SK-N-SH (cell line): ENCODE results near the gene ZNF550. TPM values are rescaled to one million over a fixed set of nuclear protein-coding genes. Genes with fewer than 3 reads are reported as not detected.
A peak's percentile ranks its signal among the peaks of the same experiment; 100 is the strongest.

ENCODE experiments used
- CTCF ChIA-PET: fragments of 300-600, 350-600 bp; formaldehyde crosslinking; extraction: SDS; loops from one replicate; lab custom pipeline; 2021; lab: Yijun Ruan, JAX
- POLR2A ChIA-PET: fragments of 350-600 bp; sonication (Branson Sonifier 250); formaldehyde crosslinking; extraction: SDS; loops from one replicate; lab custom pipeline; 2020; ENCODE audit warnings: antibody characterized with exemption, inconsistent platforms; lab: Yijun Ruan, JAX
- DNase-seq: peaks from one replicate; pipeline ENCODE4 v3.0.0; 2012
- H2AFZ ChIP-seq: fragments of 200-600 bp; sonication (generic); 2 replicates; pipeline ENCODE4 v1.8.1; 2016; ENCODE audit warnings: antibody characterized with exemption, mild to moderate bottlenecking, low read depth
- H3F3A ChIP-seq: fragments of 200-600 bp; sonication (generic); replicated peaks from 2 replicates; pipeline ENCODE3; 2016; ENCODE audit warnings: antibody characterized with exemption, mild to moderate bottlenecking; ENCODE audit not compliant: insufficient read depth
- H3K27ac ChIP-seq, 2 experiments: fragments of 200-500 bp in 1 of 2; fragments of 200-600 bp in 1 of 2; sonication (Bioruptor generic) in 1 of 2; sonication (generic), shearing (Covaris generic) in 1 of 2; 2 replicates each; pipeline versions ENCODE4 v1.5.1 to v1.6.1; 2014 to 2016; ENCODE audit warnings: low read depth in 2 of 2, inconsistent platforms in 1 of 2, low read length in 1 of 2, mild to moderate bottlenecking in 1 of 2, mixed read lengths in 1 of 2
- H3K27me3 ChIP-seq: fragments of 200-600 bp; sonication (generic), shearing (Covaris generic); 2 replicates; pipeline ENCODE4 v1.6.1; 2016; ENCODE audit warnings: mixed run types; ENCODE audit not compliant: insufficient read depth
- H3K36me3 ChIP-seq, 2 experiments: fragments of 200-500 bp in 1 of 2; fragments of 200-600 bp in 1 of 2; sonication (Bioruptor generic) in 1 of 2; sonication (generic) in 1 of 2; replicated peaks in 1 of 2; 2 replicates each; pipeline versions ENCODE3 to v1.5.1; 2014 to 2016; ENCODE audit warnings: low read length in 1 of 2, mild to moderate bottlenecking in 1 of 2; ENCODE audit not compliant: insufficient read depth in 2 of 2, control insufficient read depth in 1 of 2
- H3K4me1 ChIP-seq, 2 experiments: fragments of 200-500 bp in 1 of 2; fragments of 200-600 bp in 1 of 2; sonication (Bioruptor generic) in 1 of 2; sonication (generic), shearing (Covaris generic) in 1 of 2; 2 replicates each; pipeline versions ENCODE4 v1.5.1 to v1.6.1; 2014 to 2016; ENCODE audit warnings: low read depth in 1 of 2, low read length in 1 of 2, mixed run types in 1 of 2; ENCODE audit not compliant: insufficient read depth in 2 of 2, control insufficient read depth in 1 of 2
- H3K4me2 ChIP-seq: fragments of 200-600 bp; sonication (generic), shearing (Covaris generic); 2 replicates; pipeline ENCODE4 v1.6.1; 2017; ENCODE audit warnings: mixed run types
- H3K4me3 ChIP-seq, 2 experiments: fragments of 200-500 bp in 1 of 2; fragments of 200-600 bp in 1 of 2; sonication (Bioruptor generic) in 1 of 2; sonication (generic), shearing (Covaris generic) in 1 of 2; 2 replicates each; pipeline versions ENCODE4 v1.5.1 to v1.8.1; 2014 to 2016; ENCODE audit warnings: low read depth in 2 of 2, inconsistent platforms in 1 of 2, low read length in 1 of 2, mild to moderate bottlenecking in 1 of 2, mixed read lengths in 1 of 2, moderate library complexity in 1 of 2
- H3K79me2 ChIP-seq: fragments of 200-600 bp; sonication (generic); 2 replicates; pipeline ENCODE4 v1.8.1; 2017; ENCODE audit warnings: mild to moderate bottlenecking; ENCODE audit not compliant: insufficient read depth
- H3K9ac ChIP-seq: fragments of 200-600 bp; sonication (generic); 2 replicates; pipeline ENCODE4 v1.6.1; 2017; ENCODE audit warnings: mixed run types
- H3K9me2 ChIP-seq: fragments of 200-600 bp; sonication (generic); 2 replicates; pipeline ENCODE4 v1.6.1; 2017; ENCODE audit warnings: mixed run types
- H3K9me3 ChIP-seq: fragments of 200-600 bp; sonication (generic); 2 replicates; pipeline ENCODE4 v1.6.1; 2017; ENCODE audit warnings: mixed run types, mild to moderate bottlenecking, moderate library complexity
- H4K20me1 ChIP-seq: fragments of 200-600 bp; sonication (generic); 2 replicates; pipeline ENCODE4 v1.6.1; 2017; ENCODE audit warnings: mild to moderate bottlenecking, mixed run types; ENCODE audit not compliant: insufficient read depth
- CHD2 ChIP-seq: fragments of 150-350 bp; IDR thresholded peaks from 2 replicates; pipeline ENCODE4 v1.6.1; 2018; ENCODE audit warnings: low read length; ENCODE audit not compliant: partially characterized antibody
- CTCF ChIP-seq: fragments of 200-600 bp; sonication (generic); IDR thresholded peaks from 2 replicates; pipeline ENCODE4 v1.6.1; 2017; ENCODE audit warnings: antibody characterized with exemption, mild to moderate bottlenecking, moderate library complexity
- ELF1 ChIP-seq: IDR thresholded peaks from 2 replicates; pipeline ENCODE4 v1.4.0; 2012
- FOXJ3 ChIP-seq: sonication (generic); formaldehyde crosslinking; IDR thresholded peaks from 2 replicates; pipeline ENCODE4 v1.5.1; 2020; ENCODE audit warnings: mild to moderate bottlenecking, missing genetic modification reagents
- GABPA ChIP-seq: IDR thresholded peaks from 2 replicates; pipeline ENCODE4 v1.4.0; 2012; ENCODE audit warnings: low read depth, mild to moderate bottlenecking
- JUND ChIP-seq: IDR thresholded peaks from 2 replicates; pipeline ENCODE4 v1.4.0; 2012
- MAX ChIP-seq: IDR thresholded peaks from 2 replicates; pipeline ENCODE4 v1.4.0; 2012; ENCODE audit warnings: low read depth
- MXI1 ChIP-seq: IDR thresholded peaks from 2 replicates; pipeline ENCODE4 v1.6.1; 2012; ENCODE audit warnings: mild to moderate bottlenecking, low read depth, low read length, improper control_type of control experiment
- NFIC ChIP-seq: IDR thresholded peaks from 2 replicates; pipeline ENCODE4 v1.4.0; 2012; ENCODE audit warnings: borderline replicate concordance
- PBX3 ChIP-seq: IDR thresholded peaks from 2 replicates; pipeline ENCODE4; 2012
- POLR2AphosphoS5 ChIP-seq: IDR thresholded peaks from 2 replicates; pipeline ENCODE4 v1.6.1; 2012; ENCODE audit warnings: low read depth, low read length
- RXRA ChIP-seq: IDR thresholded peaks from 2 replicates; pipeline ENCODE4 v1.4.0; 2012; ENCODE audit warnings: low read depth, mild to moderate bottlenecking, borderline replicate concordance
- SIN3A ChIP-seq: IDR thresholded peaks from 2 replicates; pipeline ENCODE4 v1.6.1; 2012; ENCODE audit warnings: low read depth, mild to moderate bottlenecking, low read length, moderate library complexity, borderline replicate concordance
- TEAD4 ChIP-seq: IDR thresholded peaks from 2 replicates; pipeline ENCODE4 v1.4.0; 2012; ENCODE audit warnings: mild to moderate bottlenecking, borderline replicate concordance; ENCODE audit not compliant: insufficient read depth
- YY1 ChIP-seq: IDR thresholded peaks from 2 replicates; pipeline ENCODE4 v1.4.0; 2012; ENCODE audit warnings: low read depth, mild to moderate bottlenecking
- WGBS: methylation state at CpG from one replicate; pipeline ENCODE4 v1.1.6; 2017; ENCODE audit warnings: low lambda C conversion rate; 5-methylcytosine and 5-hydroxymethylcytosine counted together
- polyA plus RNA-seq, 3 experiments: library from polyadenylated mRNA; depleted of rRNA; stranded (reverse); fragments of >200 nt; gene quantifications; 2 replicates each; pipeline ENCODE4 v1.2.3, GENCODE V29; 2012

Gene ZNF550
- polyA plus RNA-seq, 1 of the 3 experiments (the other 2 are of a cell fraction) = 5.7 TPM

- Histone ChIP-seq H3K4me3 (peak within 1 kb of the TSS; percentile 91 to 94), H3K79me2 (peaks cover 38% of the 10 kb centered on the region), H3K9ac (peak within 1 kb of the TSS; percentile 65)
- TF ChIP-seq RXRA (no peak), TEAD4 (no peak), JUND (no peak), GABPA (peak; percentile 96), FOXJ3 (no peak), POLR2AphosphoS5 (peak; percentile 45; the same call in 1 of the 2 replicates), NFIC (peak; percentile 100), MXI1 (peak; percentile 93), YY1 (0 out of 2 replicates have a peak, but pooled peaks have one; percentile 37), CHD2 (peak; percentile 80), MAX (peak; percentile 81), PBX3 (0 out of 2 replicates have a peak, but pooled peaks have one; percentile 23), ELF1 (peak; percentile 80), CTCF (no peak), SIN3A (peak; percentile 98)
- TF ChIP-seq, all 33 proteins: peak for 10
- Histone ChIP-seq H3K4me1 (peaks cover 7 to 10% of the 10 kb centered on the region in 2 experiments; a peak in 3 of 4 replicates), H3K27me3 (no peaks in the 10 kb centered on the region), H3F3A (no peaks in the 10 kb centered on the region), H3K36me3 (peaks cover 7 to 13% of the 10 kb centered on the region in 2 experiments), H3K9me2 (no peaks in the 10 kb centered on the region), H3K4me2 (peak within 1 kb of the TSS; percentile 95), H3K27ac (no peak within 1 kb of the TSS; a peak in 1 of 4 replicates), H4K20me1 (no peaks in the 10 kb centered on the region), H3K9me3 (no peaks in the 10 kb centered on the region), H2AFZ (peak within 1 kb of the TSS; percentile 71)
- ChIA-PET CTCF (interaction anchor here (1.1 to 1.9 kb wide), 2 partner anchors 10 to 16 kb away, joined by 3 to 6 read pairs; partner anchors contain the start of gene ZIK1), POLR2A (interaction anchor here (0.7 to 1.7 kb wide), 2 partner anchors 14 to 65 kb away, joined by 3 to 6 read pairs; partner anchors contain the start of gene ZNF134)
- DNase-seq = peak; percentile 93
- no CpG with 5 or more reads among the region's 53 CpGs for WGBS
Observed at GRCh38 chr19:57599761-57600383, 40.2 kb upstream of the ZNF550 start, which contains the start of gene ZNF530. TSS of gene ZNF530 (plus strand) at chr19:57599885. CDS start at chr19:57604346, 4,461 bp downstream.
